Activated CD8-positive, alpha-beta memory T cell treated with anti-CD3 and anti-CD28 coated beads, Interleukin-2, amount 50 U/mL, for 1 hour (primary cell): ENCODE measurements around the gene FXYD7.
"Not testable (repeated sequence)": the region's sequence is repeated elsewhere in the genome, so short reads cannot be mapped to it uniquely, and the experiment has no call there.

Experiments used
- DNase-seq: peaks from one replicate; pipeline ENCODE4 v3.0.0-alpha.2; 2020; ENCODE audit errors: extremely low read depth

The FXYD7 gene

GRCh38 chr19:35165200-35166058, 22.4 kb downstream of the FXYD7 start:
- no peak for DNase-seq

DNA sequence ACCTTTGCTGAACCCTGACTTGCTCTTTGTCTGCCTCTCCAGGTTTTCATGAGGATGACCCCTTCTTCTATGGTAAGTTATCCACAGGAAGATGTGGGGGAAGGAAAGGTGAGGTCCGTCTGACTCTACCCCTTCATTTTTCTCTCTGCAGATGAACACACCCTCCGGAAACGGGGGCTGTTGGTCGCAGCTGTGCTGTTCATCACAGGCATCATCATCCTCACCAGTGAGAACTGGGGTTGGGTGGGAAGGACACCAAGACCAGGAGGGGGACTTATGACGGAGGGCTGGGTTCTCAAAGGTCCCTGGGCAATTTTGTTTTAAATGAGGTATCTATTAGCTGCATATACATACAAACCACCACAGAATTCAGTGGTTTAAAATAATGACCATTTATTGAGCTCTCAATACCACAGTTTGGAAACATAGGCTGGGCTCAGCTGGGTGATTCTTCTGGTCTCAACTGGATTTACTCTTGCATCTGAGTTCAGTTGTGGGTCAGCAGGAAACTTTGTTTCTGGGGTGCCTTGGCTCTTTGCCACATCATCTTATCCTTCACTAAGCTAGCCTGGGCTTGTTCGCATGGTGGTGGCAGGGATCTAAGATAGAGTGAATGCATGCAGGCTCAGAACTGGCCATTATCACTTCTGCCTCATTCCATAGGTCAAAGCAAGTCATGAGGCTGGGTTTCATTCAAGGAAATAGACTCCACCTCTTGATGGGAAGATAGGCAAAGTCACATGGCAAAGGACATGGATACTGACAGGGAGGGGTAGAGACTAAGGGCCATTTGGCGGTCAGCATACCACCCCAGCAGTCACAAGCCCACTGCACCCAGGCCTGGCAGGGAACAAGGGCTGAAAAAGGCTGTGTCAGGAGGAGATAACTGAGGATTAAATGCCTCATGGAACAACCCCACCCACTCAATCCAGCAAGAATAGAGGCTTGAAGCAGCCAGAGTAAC, 23.3 kb downstream of the FXYD7 start:
- DNase-seq, result no peak

GRCh38 chr19:35167251-35168119, 24.4 kb downstream of the FXYD7 start:
- no peak for DNase-seq

GRCh38 chr19:35168196-35168595, 25.1 kb downstream of the FXYD7 start:
- DNase-seq, result no peak

DNA sequence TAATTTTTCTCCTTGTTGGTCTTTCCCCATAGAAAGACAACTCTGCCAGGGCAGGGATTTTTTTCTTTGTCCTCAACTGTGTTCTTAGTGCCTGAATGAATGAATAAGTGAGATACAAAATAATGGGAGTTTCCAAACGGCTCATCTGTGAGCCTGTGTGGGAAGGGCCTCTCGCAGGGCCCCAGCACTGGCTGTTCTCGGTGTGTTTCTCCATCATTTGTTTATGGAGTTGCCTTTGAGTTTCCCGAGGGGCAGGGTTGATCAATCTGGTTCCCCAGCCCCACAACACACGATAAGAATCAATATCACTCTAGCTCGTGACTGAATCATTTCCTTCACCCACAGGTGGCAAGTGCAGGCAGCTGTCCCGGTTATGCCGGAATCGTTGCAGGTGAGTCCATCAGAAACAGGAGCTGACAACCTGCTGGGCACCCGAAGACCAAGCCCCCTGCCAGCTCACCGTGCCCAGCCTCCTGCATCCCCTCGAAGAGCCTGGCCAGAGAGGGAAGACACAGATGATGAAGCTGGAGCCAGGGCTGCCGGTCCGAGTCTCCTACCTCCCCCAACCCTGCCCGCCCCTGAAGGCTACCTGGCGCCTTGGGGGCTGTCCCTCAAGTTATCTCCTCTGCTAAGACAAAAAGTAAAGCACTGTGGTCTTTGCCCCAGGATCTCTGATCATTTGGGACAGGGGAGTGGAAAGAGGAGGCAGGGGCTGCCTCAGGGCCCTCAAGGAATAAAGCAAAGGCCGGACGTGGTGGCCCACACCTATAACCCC, 26.4 kb downstream of the FXYD7 start:
- no peak for DNase-seq

GRCh38 chr19:35170359-35171061, 27.5 kb downstream of the FXYD7 start:
- no peak for DNase-seq

- DNase-seq, result no peak
Observed at GRCh38 chr19:35171730-35172129, 28.7 kb downstream of the FXYD7 start.

GRCh38 chr19:35174226-35174625, 31.2 kb downstream of the FXYD7 start:
- DNase-seq, result no peak

- no peak for DNase-seq
Observed at GRCh38 chr19:35176181-35176570, 33.1 kb downstream of the FXYD7 start.

- DNase-seq, result no peak
Observed at GRCh38 chr19:35177377-35178274, 34.6 kb downstream of the FXYD7 start.

GRCh38 chr19:35178701-35179100, 35.6 kb downstream of the FXYD7 start:
- DNase-seq, result no peak

- no peak for DNase-seq
Observed at GRCh38 chr19:35179830-35180229, 36.8 kb downstream of the FXYD7 start.

GRCh38 chr19:35181387-35181786, 38.3 kb downstream of the FXYD7 start:
- no peak for DNase-seq

DNA sequence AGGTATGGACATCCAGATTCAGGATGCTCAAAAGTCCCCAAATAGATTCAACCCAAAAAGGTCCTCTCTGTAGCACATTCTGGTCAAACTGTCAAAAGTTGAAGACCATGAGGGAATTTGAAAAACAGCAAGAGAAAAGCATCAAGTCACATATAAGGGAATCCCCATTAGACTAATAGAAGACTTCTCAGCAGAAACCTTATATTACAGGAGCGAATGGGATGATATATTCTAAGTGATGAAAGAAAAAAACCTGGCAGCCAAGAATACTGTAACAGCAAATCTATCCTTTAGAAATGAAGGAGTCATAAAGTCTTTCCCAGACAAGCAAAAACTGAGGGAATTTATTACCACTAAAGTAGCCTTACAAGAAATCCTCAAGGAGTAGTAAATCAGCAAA, 41.2 kb downstream of the FXYD7 start:
- no peak for DNase-seq

DNA sequence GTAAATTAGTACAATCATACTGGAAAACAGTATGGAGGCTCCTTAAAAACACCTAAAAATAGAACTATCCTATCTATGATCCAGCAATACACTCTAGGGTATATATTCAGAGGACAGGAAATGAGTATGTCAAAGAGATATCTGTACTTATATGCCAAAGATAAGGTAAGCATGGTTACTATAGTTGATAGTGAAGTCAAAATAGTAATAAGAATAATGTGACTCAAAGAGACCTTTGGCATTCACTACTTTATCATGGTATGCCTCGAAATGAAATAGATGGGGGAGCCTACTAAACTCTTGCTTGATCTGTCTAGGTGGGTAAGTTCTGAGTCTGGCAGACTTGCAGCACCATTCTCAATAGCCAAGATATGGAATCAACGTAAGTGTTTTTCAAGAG, 41.8 kb downstream of the FXYD7 start:
- DNase-seq, result no peak

DNA sequence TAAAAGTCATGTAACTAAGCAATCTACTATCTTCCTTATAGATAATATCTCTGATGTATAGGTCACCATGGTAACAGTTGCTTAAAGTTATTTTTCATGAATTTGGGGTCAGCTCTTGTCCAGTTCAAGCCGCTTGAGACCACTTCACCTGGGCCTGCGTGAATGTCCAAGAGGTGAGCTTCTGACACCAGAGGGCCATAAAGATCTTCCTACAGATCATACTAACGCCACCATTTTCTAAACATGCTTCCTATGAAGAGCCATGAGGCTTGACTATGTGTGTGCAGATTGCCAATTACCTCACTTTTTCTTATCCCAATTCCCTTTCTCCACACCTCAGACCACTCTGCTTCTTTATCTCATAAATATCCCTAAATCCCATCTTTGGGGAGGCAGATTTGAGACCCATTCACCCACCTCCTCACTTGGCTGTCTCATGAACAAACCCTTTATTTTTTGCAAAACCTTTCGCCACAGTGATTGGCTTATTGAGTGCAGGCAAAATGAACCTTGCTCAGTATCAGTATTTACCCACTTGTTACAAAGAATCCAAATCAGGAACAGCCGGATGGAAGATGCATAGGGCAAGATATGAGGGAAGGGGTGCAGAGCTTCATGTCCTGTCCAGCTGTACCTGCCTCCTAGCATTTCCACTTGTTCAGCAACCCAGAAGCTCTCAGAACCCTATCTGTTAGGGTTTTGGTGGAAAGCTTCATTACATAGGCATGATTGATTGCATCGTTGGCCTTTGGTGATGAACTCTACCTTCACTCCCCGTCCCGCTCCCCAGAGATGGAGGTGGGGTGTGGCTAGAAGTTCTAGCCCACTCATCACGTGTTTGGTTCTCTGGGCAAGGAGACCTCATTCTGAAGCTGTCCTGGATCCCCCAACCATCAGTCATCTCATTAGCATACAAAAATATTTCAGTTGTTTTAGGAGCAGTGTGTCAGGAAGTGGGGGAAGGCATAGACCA, 51.2 kb downstream of the FXYD7 start:
- DNase-seq, result no peak

- DNase-seq, result no peak
Observed at GRCh38 chr19:35195830-35196229, 52.8 kb downstream of the FXYD7 start.

DNA sequence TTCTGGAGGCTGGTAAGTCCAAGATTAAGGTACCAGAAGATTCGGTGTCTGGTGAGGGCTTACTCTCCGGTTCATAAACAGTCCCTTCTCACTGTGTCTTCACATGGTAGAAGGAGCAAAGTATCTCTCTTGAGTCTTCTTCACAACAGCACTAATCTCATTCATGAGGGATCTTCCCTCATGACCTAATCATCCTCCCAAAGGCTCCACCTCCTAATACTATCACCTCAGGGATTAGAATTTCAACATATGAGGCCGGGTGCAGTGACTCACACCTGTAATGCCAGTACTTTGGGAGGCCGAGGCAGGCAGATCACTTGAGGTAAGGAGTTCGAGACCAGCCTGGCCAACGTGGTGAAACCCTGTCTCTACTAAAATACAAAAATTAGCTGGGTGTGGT, 53.8 kb downstream of the FXYD7 start:
- not testable (repeated sequence) for DNase-seq
